GM12873 (cell line): ENCODE results near the gene PMFBP1.

ENCODE experiments used
- TF ChIP-seq, protein P1 (sequence below): IDR thresholded peaks from 2 replicates; pipeline ENCODE4 v1.5.1; 2012; ENCODE audit warnings: low read depth, mild to moderate bottlenecking, moderate library complexity, low read length, control low read depth; ENCODE audit not compliant: insufficient read depth; ENCODE audit errors: missing control alignments

PMFBP1 gene

DNA sequence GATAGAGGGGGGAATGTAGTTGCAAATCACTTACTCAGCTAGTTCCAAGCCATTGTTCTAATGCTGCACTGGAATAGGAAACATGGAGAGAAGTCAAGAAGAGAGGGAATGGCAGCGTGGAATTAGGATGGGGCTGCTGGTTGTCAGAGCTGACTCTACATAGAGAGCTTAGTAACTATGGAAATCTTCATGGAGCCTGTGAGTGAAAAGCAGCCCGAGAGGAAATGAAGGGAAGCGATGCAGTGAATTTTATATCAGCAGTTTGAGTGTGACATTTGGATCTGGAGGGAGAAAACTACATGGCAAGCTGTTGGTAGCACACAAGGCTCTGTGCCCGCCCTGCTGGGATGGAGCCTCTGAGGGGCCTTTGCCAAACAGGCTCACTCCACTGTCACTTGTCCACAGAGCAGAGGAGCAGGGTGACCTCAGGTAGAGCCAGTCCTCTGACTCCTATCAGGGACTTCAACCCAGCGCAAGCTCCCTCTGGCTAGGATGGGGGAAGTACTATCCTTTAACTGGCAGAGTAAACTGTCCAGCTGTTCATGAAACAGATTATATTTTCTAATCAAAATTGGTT is 27.9 kb upstream of the PMFBP1 start:
- TF ChIP-seq, protein P1, sequence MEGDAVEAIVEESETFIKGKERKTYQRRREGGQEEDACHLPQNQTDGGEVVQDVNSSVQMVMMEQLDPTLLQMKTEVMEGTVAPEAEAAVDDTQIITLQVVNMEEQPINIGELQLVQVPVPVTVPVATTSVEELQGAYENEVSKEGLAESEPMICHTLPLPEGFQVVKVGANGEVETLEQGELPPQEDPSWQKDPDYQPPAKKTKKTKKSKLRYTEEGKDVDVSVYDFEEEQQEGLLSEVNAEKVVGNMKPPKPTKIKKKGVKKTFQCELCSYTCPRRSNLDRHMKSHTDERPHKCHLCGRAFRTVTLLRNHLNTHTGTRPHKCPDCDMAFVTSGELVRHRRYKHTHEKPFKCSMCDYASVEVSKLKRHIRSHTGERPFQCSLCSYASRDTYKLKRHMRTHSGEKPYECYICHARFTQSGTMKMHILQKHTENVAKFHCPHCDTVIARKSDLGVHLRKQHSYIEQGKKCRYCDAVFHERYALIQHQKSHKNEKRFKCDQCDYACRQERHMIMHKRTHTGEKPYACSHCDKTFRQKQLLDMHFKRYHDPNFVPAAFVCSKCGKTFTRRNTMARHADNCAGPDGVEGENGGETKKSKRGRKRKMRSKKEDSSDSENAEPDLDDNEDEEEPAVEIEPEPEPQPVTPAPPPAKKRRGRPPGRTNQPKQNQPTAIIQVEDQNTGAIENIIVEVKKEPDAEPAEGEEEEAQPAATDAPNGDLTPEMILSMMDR: no peak

DNA sequence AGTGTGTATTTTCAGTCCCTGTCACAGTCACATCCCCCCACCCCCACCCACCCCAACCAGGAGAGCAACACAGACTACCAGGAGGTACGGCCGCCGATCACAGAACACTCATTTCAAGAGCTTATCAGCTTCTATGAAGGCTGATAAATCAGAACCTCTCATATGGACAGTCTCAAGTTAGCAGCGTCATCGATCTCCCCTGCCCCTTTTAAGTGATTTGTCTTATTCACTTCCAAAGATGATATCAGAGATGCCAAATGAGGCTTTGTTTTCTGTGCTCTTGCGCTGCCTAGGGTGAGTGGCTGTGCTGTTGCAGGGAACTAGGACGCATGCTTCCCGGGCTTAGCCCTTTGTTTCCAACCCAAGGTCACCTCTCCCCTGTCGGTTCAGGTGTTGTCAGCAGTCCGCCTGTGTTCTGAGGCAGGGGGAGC is 26.8 kb upstream of the PMFBP1 start:
- TF ChIP-seq, protein P1: no peak

DNA sequence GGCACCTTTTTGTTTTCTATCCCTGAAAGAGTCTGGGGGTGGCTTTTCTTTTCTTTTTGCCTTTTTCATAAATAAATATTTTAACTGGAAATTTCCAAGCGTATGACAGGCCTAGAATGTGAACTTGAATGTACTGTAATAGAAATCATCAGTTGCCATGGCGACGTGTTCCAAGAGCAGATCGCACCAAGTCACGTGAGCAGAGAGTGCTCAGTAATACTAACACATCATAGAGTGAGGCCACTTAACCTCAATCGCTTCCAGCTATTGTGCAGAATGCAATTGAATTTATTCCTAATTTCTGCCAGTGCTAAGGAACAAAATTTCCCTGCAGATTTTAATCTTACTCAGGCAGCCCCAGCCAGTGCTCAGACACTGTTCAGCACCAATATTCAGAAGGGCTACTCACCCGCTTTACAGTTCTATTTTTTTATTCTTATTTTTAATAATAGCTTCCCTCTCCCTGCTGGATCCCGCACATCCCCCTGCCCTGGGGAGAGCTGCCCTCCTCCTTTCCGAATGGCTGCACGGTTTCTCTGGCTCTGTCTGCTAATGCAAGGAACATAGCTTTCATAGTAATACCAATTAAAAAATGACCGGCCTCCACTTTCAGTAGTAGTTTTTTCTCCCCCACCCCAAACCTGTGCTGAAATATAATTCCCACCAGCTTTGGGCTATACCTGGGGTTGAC is 26.2 kb upstream of the PMFBP1 start:
- TF ChIP-seq, protein P1: no peak

DNA sequence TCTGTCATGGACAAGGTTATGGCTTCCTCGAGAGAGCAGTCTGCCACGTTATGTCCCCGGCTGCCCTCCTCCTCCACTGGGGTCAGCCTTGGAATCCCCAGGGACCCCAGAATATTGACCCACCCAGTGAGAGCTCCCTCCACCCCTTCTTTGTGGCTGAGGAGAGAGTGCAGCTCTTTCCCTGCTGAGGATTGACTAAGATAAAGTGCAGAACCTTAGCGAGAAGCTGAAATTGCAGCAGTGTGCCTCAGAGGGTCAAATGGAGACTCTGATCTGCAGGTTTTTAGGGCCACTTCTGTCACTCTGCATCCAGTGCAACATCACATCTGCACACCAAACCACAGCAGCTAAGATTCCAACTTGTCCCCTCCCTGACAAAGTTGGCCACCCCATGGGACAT is 25.6 kb upstream of the PMFBP1 start:
- TF ChIP-seq, protein P1: no peak

DNA sequence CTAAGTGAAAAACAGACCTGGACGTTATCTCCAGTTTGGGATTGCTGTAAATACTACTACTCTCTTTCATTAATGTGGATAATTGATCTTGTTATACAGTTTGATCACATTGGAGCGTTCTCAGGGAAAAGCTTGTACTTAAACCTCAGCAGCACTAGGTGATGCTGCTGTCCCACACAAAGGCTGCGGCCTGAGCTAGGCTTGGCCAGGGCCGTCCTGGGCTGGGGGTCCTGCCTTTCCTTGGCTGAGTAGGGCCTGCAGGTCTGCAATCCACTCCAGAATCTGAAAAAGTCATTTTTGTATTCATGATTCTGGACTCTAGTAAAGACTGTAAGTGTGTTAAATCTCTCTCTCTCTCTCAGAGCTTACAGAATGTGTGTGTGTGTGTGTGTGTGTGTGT is 23.7 kb upstream of the PMFBP1 start:
- TF ChIP-seq, protein P1: no peak

DNA sequence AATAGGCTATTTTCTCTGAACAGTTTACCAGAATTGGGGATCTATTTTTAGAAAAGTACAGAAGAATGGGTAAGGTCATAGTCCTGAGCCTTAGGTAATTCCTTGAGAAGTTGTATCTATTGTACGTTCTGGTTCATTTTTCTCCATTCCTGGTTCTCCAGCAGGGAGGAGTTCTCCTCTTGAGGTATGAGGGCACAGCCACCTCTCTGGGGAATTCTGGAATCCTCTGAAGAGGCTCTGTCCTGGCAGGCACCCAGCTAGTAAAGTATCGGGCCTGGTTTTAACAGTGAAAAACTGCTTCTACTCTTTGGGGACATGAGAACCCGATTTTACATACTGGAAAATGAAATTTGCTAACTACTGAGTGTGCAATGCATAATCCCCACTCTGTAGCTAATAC is 19.6 kb upstream of the PMFBP1 start:
- TF ChIP-seq, protein P1: no peak

DNA sequence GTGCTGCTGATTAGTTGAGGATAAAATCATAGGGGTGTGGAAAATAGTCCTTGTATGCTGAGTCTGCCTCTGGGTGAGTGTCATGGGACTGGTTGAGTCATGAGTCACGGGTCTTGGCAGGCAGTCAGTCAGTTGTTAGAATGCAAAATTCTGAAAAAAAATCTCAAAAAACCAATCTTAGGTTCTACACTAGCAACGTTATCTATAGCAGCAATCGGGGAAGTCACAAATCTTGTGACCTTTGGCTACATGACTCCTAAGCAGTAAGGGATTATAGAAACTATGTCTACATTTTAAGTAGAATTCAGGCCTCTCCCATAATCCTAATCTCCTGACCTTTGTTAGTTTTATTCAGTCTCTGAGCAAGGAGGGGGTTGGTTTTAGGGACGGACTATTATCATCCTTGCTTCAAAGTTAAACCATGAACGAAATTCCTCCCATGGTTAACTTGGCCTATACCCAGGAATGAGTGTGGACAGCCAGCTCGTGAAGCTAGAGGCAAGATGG is 18.0 kb upstream of the PMFBP1 start:
- TF ChIP-seq, protein P1: no peak
